HG03575 (cell line): ENCODE data around the gene GTPBP3.

Experiments used
- ATAC-seq: cut with Tn5 transposase; IDR thresholded peaks from one replicate; pipeline ENCODE4 v1.9.1; 2021; ENCODE audit not compliant: unreplicated experiment, insufficient number of reproducible peaks, low FRiP score; ENCODE audit errors: extremely low read depth

GTPBP3 gene

GRCh38 chr19:17307876-17308377 lies 29.4 kb upstream of the GTPBP3 start:
- ATAC-seq: no peak

- no peak for ATAC-seq
Measured at GRCh38 chr19:17309198-17309964, 28.0 kb upstream of the GTPBP3 start, which contains the start of gene DDA1. DDA1 (plus strand) TSS chr19:17309563; CDS start chr19:17309655, 92 bp downstream.

DNA sequence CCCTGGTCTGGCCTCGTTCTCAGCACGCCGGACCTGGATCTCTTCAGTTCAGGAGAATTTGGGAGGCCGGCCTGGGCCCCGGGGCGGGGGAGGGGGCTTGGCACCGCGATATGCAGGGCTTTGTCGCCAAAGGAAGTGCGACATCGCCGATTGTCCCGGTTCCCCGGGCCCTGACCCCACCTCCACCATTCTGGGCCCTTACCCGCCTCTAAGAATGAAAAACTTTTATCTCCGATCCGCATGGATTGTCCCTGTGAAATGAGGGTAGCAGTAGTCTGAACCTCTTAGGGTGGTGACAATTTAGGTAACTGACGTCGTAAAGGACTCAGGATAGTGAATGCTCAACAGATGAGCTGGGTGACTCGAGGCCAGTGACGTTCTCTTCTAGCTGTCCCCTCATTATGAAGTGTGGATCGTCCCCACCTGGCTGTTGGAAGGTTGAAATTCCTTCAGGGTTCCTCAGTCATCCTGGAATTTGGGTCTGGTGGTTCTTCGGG lies 27.3 kb upstream of the GTPBP3 start:
- ATAC-seq: no peak

GRCh38 chr19:17311455-17312188 lies 25.7 kb upstream of the GTPBP3 start:
- ATAC-seq: no peak

DNA sequence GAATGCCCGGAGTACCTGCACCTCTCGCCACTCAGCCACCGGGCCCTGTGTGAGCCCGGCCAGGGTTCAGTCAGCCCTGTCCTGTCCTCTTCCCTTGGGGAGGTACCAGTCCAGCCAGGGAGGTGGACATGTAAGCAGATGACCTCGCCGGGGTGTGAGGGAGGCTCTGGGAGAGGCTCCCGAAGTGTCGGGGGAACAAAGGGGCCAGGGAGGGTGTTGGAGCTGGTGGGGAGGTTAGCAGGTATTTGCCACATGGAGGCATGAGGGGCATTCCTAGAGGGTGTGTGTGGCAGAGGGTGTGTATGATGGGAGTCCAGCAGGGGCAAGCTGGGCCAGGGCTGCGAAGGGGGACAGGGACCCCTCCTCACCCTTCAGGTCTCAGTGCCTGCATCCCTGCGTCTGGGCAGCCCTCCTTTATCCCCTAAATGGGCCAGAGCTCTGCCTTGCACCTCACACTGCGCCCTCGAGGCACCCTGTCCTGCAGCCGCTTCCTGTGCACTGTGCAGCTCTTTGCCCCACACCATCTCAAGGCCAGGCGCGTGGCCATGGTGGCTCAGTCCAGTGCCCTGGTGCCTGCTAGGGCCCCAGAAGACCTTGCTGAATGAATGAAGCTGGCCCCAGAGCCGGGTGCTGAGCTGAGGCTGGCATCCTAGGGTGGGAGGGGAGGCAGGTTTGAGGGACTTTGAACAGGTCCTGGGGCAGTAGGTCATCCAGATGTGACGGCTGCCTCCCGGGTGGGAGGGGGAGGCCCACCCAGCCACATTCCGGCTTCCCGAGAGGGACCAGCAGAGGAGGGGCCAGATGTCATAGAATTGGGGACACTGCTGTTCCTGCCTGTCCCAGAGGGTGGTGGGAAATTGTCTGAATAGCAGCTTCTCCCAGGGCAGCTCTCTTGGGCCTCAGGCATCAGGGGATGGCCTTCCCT lies 24.9 kb upstream of the GTPBP3 start:
- ATAC-seq: no peak

DNA sequence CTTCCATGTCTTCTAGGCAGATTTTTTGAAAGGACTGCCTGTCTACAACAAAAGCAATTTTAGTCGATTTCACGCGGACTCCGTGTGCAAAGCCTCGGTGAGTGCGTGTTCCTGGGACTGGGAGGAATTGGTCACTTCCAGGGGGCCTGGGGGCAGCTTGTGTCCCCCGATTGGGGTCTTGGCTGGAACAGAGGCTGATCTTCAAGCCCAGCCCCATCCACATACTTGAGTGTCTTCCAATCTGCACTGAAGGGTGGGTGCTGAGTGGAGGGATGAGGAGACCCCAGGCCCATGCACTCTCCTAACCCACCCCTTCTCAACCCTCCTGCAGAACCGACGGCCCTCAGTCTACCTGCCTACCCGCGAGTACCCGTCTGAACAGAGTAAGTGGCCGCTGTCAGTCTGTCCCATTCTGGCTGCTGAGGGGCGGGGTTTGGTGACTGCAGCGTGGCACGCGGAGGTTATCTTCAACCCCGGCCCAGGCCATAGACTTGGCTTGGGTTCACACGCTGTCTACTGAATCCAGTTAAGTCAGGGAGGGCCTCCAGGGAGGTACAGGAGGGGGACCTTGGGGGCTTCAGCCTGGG lies 23.3 kb upstream of the GTPBP3 start:
- ATAC-seq: no peak

- ATAC-seq: no peak
Measured at GRCh38 chr19:17318966-17319365, 18.4 kb upstream of the GTPBP3 start.

- no peak for ATAC-seq
Measured at GRCh38 chr19:17319473-17320238, 17.7 kb upstream of the GTPBP3 start.

DNA sequence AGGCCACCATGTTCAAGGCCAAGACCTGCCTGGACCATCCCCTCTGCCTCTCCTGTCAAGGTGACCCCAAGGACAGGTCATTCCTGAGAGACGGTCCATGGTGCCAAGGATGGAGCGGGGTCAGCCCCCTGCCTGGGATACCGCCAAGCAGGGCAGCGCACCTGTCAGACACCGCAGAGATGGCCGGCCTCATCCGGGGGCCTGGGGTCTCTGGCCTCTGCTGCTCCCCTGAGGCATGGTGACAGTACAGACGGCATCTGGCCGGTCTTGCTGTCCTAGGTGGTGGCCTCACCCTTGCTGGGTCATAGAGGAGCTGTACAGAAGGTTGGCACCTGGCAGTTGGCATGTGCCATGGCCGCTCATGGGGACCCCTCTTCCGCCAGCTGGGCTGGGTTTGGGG lies 16.9 kb upstream of the GTPBP3 start:
- no peak for ATAC-seq

GRCh38 chr19:17321655-17322489 lies 15.5 kb upstream of the GTPBP3 start:
- no peak for ATAC-seq

DNA sequence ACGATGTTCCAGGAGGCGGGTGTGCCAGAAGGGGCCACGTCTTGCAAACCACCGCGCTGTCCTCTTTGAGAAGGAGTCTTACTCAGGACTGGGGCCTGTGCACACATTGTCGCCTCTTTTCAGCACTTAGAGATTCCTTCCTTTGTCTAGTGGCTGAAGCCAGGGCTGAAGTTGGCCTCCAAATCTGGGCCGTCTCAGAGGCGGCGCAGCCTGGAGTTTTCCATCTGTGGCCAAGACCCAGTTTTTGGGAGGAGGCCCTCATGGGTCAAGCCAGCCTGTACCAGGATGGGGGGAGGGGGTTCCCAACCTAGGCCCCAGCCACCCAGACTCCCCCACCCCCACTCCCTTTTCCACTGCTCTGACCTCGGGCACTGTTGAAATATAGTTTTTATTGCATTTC lies 14.5 kb upstream of the GTPBP3 start:
- no peak for ATAC-seq

- ATAC-seq: no peak
Measured at GRCh38 chr19:17323300-17323963, 13.9 kb upstream of the GTPBP3 start.

- no peak for ATAC-seq
Measured at GRCh38 chr19:17323964-17324332, 13.4 kb upstream of the GTPBP3 start.

DNA sequence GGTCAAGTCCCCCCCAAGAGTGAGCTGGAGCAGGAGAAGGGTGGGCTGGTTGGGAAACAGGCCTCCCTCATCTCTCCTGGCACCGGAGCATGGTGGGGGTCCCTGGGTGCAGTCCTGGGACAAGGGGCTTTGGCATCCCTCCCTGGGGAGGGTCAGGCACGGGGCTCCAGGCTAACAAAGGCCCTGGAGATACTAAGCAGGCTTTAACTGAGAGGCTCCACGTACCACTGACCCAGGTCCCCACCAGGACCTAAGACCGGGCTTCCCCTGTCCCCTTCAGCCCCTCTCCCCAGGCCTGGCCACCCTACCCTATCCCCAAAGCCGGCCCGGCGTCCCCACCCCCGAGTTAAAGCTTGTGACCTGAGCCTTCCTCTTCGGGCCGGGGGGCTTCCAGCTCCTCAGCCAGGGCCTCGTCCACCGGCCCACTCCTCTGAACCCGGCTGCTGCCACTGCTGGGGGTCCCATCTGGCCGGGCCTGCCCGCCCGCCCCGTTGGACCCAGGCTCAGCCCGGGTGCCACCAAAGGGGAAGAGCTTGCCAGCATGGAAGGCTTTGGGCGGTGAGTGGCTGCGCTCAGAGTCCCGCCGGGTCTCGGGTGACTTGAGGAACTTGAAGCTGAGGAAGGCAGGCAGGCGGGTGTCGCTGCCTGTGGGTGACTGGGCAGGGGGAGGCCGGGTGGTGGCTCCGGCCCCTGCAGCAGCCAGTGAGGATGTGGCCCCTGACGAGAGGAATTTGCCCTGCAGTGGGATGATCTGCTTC lies 12.8 kb upstream of the GTPBP3 start:
- no peak for ATAC-seq

DNA sequence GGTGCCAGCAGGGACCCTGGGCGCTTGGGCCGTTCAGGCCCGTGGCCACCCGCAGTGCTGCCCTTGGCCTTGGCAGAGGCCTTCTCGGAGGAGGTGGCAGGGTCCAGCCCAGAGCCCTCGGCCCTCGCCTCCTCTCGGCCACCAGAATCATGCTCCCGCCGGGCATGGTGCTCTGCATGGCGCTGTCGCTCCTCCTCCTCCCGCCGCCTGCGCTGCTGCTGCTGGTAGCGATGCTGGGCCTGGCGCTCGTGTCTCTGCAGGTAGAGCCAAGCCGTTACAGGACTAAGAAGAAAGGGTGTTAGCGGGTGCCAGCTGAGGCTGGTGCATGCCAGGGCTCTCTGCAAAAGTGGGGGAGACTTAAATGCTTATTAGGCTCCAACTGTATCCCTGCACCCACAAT lies 12.2 kb upstream of the GTPBP3 start:
- no peak for ATAC-seq
